Ectodermal cell (in vitro differentiated cells): ENCODE results near the gene FNDC3A.

ENCODE experiments used
- H3K27ac ChIP-seq: 2 replicates; pipeline ENCODE4 v1.7.0; 2013; ENCODE audit warnings: mild to moderate bottlenecking, low read depth, low read length; ENCODE audit not compliant: insufficient read depth, poor library complexity, severe bottlenecking
- H3K27me3 ChIP-seq: 2 replicates; pipeline ENCODE4 v1.7.0; 2013; ENCODE audit warnings: mild to moderate bottlenecking, low read length; ENCODE audit not compliant: insufficient read depth, control insufficient read depth, poor library complexity, severe bottlenecking
- H3K36me3 ChIP-seq: one replicate; pipeline ENCODE4 v1.7.0; 2013; ENCODE audit warnings: low read length; ENCODE audit not compliant: control insufficient read depth, insufficient read depth
- H3K4me1 ChIP-seq: one replicate; pipeline ENCODE4 v1.7.0; 2013; ENCODE audit warnings: low read length; ENCODE audit not compliant: control insufficient read depth, insufficient read depth
- H3K4me3 ChIP-seq: 2 replicates; pipeline ENCODE4 v1.7.0; 2013; ENCODE audit warnings: low read depth, low read length, control low read depth; ENCODE audit not compliant: insufficient read depth
- H3K9me3 ChIP-seq: 2 replicates; pipeline ENCODE4 v1.7.0; 2013; ENCODE audit warnings: mild to moderate bottlenecking, low read length, moderate library complexity; ENCODE audit not compliant: control insufficient read depth
- WGBS, 2 experiments: methylation state at CpG; one replicate each; pipeline ENCODE4 v1.1.7; 2013; ENCODE audit warnings: missing lambda C conversion rate in 2 of 2; 5-methylcytosine and 5-hydroxymethylcytosine counted together

Gene FNDC3A

GRCh38 chr13:49165798-49166752, 190.4 kb downstream of the FNDC3A start:
- Histone ChIP-seq H3K4me3 (no peak overlapping the region), H3K9me3 (no peaks in the 10 kb centered on the region)
- WGBS, 2 experiments, result 92 to 98% methylated on average over 5 of the region's 5 CpGs

DNA sequence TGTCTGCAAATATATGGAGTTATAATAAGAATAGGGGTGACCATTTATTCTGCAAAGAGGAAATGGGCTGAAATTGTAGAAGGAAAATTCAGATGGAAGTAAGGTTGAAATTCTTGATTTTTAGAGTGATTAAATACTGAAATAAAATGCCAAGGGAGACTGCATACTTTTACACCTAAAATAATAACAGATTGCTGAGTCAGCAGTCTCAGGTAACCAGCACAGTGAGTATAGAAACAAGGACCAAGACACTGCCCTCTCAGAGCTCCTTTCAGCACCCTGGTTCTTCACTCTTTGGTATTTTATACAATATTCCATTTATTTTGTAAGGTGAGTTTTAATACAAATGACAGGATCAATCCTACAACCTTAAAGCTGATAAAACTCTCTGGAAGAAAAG, 195.6 kb downstream of the FNDC3A start:
- Histone ChIP-seq H3K4me3 (no peak overlapping the region), H3K4me1 (no peaks in the 10 kb centered on the region), H3K27me3 (no peaks in the 10 kb centered on the region), H3K27ac (no peak overlapping the region), H3K36me3 (no peaks in the 10 kb centered on the region), H3K9me3 (no peaks in the 10 kb centered on the region)

More at GRCh38 chr13:49165798-49166752, 190.4 kb downstream of the FNDC3A start:
- no peak overlapping the region for H3K27ac ChIP-seq
- H3K27me3 ChIP-seq, result no peaks in the 10 kb centered on the region
- peaks cover 25% of the 10 kb centered on the region for H3K36me3 ChIP-seq
- H3K4me1 ChIP-seq, result no peaks in the 10 kb centered on the region

DNA sequence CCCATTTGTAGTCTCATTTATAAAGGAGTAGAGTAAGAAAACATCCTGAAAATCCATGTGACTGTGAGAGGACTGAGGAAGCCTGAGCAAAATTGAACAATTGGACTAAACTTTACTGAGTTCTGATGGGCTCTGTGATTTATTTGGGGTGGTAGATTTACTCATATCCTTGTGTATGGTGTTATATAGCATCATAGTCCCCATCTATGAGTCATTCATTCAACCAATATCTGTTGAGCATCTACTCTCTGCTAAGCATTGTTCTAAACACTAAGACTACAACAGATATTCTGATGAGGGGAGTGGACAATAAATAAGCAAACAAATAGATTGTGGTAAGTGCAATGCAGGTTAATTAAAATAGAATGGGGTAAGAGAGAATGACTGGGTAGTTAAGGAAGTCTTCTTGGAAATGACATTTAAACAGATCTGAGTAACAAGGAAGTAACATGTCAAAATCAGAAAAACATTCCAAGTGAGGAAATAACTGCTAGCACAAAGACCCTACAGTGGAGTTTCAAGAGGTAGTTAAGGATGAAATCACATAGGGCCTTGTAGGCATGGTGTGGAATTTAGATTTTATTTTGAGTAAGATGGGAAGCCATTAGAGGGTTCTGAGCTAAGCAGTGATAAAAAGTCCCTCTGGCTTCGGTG, 208.1 kb downstream of the FNDC3A start:
- no peaks in the 10 kb centered on the region for H3K9me3 ChIP-seq
- H3K36me3 ChIP-seq, result peaks cover 23% of the 10 kb centered on the region
- 85 to 91% methylated on average over 1 of the region's 1 CpG for WGBS, 2 experiments
- H3K4me1 ChIP-seq, result no peaks in the 10 kb centered on the region
- H3K27me3 ChIP-seq, result no peaks in the 10 kb centered on the region
- H3K4me3 ChIP-seq, result no peak overlapping the region
- no peak overlapping the region for H3K27ac ChIP-seq

- 62 to 73% methylated on average over 4 of the region's 4 CpGs for WGBS, 2 experiments
- Histone ChIP-seq H3K27me3 (no peaks in the 10 kb centered on the region), H3K27ac (no peak overlapping the region), H3K4me3 (no peak overlapping the region), H3K4me1 (no peaks in the 10 kb centered on the region), H3K9me3 (no peaks in the 10 kb centered on the region), H3K36me3 (peaks cover 20% of the 10 kb centered on the region)
These were observed 208.9 kb downstream of the FNDC3A start for GRCh38 chr13:49184621-49185020.

- Histone ChIP-seq H3K4me1 (no peaks in the 10 kb centered on the region), H3K36me3 (peaks cover 18% of the 10 kb centered on the region), H3K4me3 (no peak overlapping the region), H3K27ac (no peak overlapping the region), H3K9me3 (no peaks in the 10 kb centered on the region), H3K27me3 (no peaks in the 10 kb centered on the region)
- WGBS, 2 experiments, result no CpG with 5 or more reads among the region's 1 CpG
These were observed 209.6 kb downstream of the FNDC3A start for GRCh38 chr13:49185264-49185663.

DNA sequence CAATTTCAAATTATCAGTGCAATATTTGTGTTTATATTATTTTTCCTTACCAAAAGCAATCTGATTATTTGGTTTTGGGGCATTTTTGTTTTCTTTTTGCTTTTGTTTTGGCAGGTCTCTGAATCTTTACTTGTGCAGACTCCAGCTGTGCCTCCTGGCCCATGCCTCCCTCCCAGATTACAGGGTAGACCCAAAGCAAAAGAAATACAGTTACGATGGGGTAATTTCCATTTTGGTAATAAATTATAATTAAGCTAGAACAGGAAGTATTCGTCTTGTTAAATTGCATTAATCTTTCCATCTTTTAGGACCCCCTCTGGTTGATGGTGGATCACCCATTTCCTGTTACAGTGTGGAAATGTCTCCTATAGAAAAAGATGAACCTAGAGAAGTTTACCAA, 215.2 kb downstream of the FNDC3A start:
- Histone ChIP-seq H3K36me3 (peaks cover 28% of the 10 kb centered on the region), H3K4me3 (no peak overlapping the region)
- WGBS, 2 experiments, result 97 to 100% methylated on average over 1 to 2 of the region's 2 CpGs

GRCh38 chr13:49206641-49207040, 230.9 kb downstream of the FNDC3A start:
- Histone ChIP-seq H3K27ac (no peak overlapping the region), H3K4me3 (no peak overlapping the region), H3K27me3 (no peaks in the 10 kb centered on the region), H3K36me3 (peaks cover 21% of the 10 kb centered on the region), H3K4me1 (no peaks in the 10 kb centered on the region), H3K9me3 (no peaks in the 10 kb centered on the region)
- 95 to 96% methylated on average over 2 to 3 of the region's 3 CpGs for WGBS, 2 experiments

More for the DNA sequence above, 215.2 kb downstream of the FNDC3A start:
- Histone ChIP-seq H3K27ac (no peak overlapping the region), H3K4me1 (no peaks in the 10 kb centered on the region), H3K9me3 (no peaks in the 10 kb centered on the region), H3K27me3 (no peaks in the 10 kb centered on the region)

- peaks cover 17% of the 10 kb centered on the region for H3K36me3 ChIP-seq
- H3K4me3 ChIP-seq, result no peak overlapping the region
- no peaks in the 10 kb centered on the region for H3K9me3 ChIP-seq
- WGBS, 2 experiments, result 90 to 97% methylated on average over 2 to 3 of the region's 4 CpGs
- H3K27me3 ChIP-seq, result no peaks in the 10 kb centered on the region
- no peak overlapping the region for H3K27ac ChIP-seq
- no peaks in the 10 kb centered on the region for H3K4me1 ChIP-seq
These were observed 232.9 kb downstream of the FNDC3A start for GRCh38 chr13:49208619-49209018.

DNA sequence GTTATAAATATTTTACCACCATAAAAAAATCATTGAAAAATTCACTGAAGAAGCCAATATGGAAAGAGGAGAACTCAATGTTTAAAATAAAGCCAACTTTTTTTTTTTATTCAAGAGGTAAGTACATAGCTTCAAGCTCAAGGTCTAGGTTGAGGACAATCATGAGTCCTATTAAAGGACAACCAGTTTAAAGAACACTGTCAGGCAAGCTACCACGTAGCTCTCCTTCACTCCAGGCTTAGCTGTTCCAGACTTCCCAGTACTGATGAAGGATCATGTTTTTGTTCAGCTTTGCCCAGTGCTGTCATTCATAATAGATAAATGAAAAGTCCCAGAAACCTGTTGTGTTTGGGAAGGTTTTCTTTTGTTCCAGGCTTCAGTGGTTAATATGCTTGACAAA, 234.4 kb downstream of the FNDC3A start:
- Histone ChIP-seq H3K27me3 (no peaks in the 10 kb centered on the region), H3K4me3 (no peak overlapping the region), H3K9me3 (no peaks in the 10 kb centered on the region), H3K36me3 (peaks cover 17% of the 10 kb centered on the region), H3K27ac (no peak overlapping the region), H3K4me1 (no peaks in the 10 kb centered on the region)
- WGBS, 2 experiments, result 88 to 96% methylated on average over 1 of the region's 1 CpG

GRCh38 chr13:49210669-49211068, 235.0 kb downstream of the FNDC3A start:
- Histone ChIP-seq H3K27ac (no peak overlapping the region), H3K27me3 (no peaks in the 10 kb centered on the region), H3K36me3 (peaks cover 15% of the 10 kb centered on the region), H3K4me3 (no peak overlapping the region), H3K9me3 (no peaks in the 10 kb centered on the region), H3K4me1 (no peaks in the 10 kb centered on the region)
- 94 to 97% methylated on average over 5 of the region's 5 CpGs for WGBS, 2 experiments
